ENCODE measurements around the gene FCN2. TPM values are rescaled to one million over a fixed set of nuclear protein-coding genes. Genes with fewer than 3 reads are reported as not detected.

Gene FCN2
- total RNA-seq, 1 donor from 2014 or later: 0.30 TPM

GRCh38 chr9:134936346-134937163 lies 55.9 kb downstream of the FCN2 start:
- DNase-seq (peak; percentile 38), ATAC-seq (ENCODE audit: poor library complexity) (peak; percentile 29)
- intact Hi-C loops (cut with DNase I): no loop called here

Small RNA genes within 50 kb of the gene (microRNA-seq; reads per million reads assigned to microRNA genes)
- gene MIR3689A (not detected), gene MIR3689B (not detected), gene MIR3689C (not detected), gene MIR3689D1 (not detected), gene MIR3689D2 (not detected), gene MIR3689E (not detected), gene MIR3689F (not detected)

Other genes starting within 250 kb of the FCN2 start
- 12.7 TPM for gene COL5A1, start 239.0 kb upstream of the FCN2 start, total RNA-seq
- gene FCN1, start 37.1 kb downstream of the FCN2 start, total RNA-seq: 4.0 TPM
- 11.9 TPM for gene OLFM1, start 206.9 kb downstream of the FCN2 start, total RNA-seq